LNCAP (cell line): ENCODE measurements around the gene TRAM2.

Experiments
- CTCF ChIP-seq: fragments of 450-650 bp; IDR thresholded peaks from 2 replicates; pipeline ENCODE4 v1.5.1; 2017; ENCODE audit warnings: mild to moderate bottlenecking

TRAM2 gene

GRCh38 chr6:52598123-52598823 lies 21.4 kb upstream of the TRAM2 start:
- TF ChIP-seq CTCF, result peak; percentile 50

GRCh38 chr6:52597738-52598122 lies 20.9 kb upstream of the TRAM2 start:
- TF ChIP-seq CTCF, result no peak

GRCh38 chr6:52596371-52597028 lies 19.6 kb upstream of the TRAM2 start:
- no peak for TF ChIP-seq CTCF

GRCh38 chr6:52595796-52596130 lies 18.9 kb upstream of the TRAM2 start:
- no peak for TF ChIP-seq CTCF

GRCh38 chr6:52595000-52595795 lies 18.3 kb upstream of the TRAM2 start:
- no peak for TF ChIP-seq CTCF

- TF ChIP-seq CTCF, result no peak
Observed at GRCh38 chr6:52594221-52594620, 17.4 kb upstream of the TRAM2 start.

GRCh38 chr6:52591832-52592231 lies 15.0 kb upstream of the TRAM2 start:
- no peak for TF ChIP-seq CTCF
